ENCODE data around the gene AARS2.

Gene AARS2

GRCh38 chr6:44292661-44293365 lies 20.3 kb downstream of the AARS2 start:
- ATAC-seq (ENCODE audit: insufficient read depth, low read depth) (no peak), DNase-seq (no peak)
- H3K9ac ChIP-seq (ENCODE audit: low read depth, low read length), result no peak overlapping the region
- TF ChIP-seq EZH2 (IDR thresholded peaks at IDR 0.05; ENCODE audit: borderline replicate concordance, low read depth, low read length, severe bottlenecking) (no peak), CTCF (IDR thresholded peaks at IDR 0.05; ENCODE audit: borderline replicate concordance, extremely low read depth, low read length, poor library complexity, severe bottlenecking) (no peak)
- H3K79me2 ChIP-seq (ENCODE audit: insufficient read depth, low read length), result no peaks in the 10 kb centered on the region
- no peaks in the 10 kb centered on the region for H3K36me3 ChIP-seq (ENCODE audit: insufficient read depth, low read length)
- peaks cover 11% of the 10 kb centered on the region for H3K27me3 ChIP-seq (ENCODE audit: insufficient read depth, low read length, poor library complexity)
- H3K4me1 ChIP-seq (ENCODE audit: insufficient read depth, low read length), result no peaks in the 10 kb centered on the region
- H2AFZ ChIP-seq (ENCODE audit: low read depth, low read length), result no peak overlapping the region
- no peak overlapping the region for H3K4me2 ChIP-seq (ENCODE audit: insufficient read depth, low read length)
- H3K4me3 ChIP-seq (ENCODE audit: low read depth in 1 of 2, low read length in 2 of 2), result no peak overlapping the region
- no peaks in the 10 kb centered on the region for H3K9me3 ChIP-seq (ENCODE audit: insufficient read depth, low read length, severe bottlenecking)
- H3K27ac ChIP-seq (ENCODE audit: low read length), result no peak overlapping the region
- H4K20me1 ChIP-seq (ENCODE audit: insufficient read depth, low read length), result peaks cover 16% of the 10 kb centered on the region; the same call in 1 of the 2 replicates

GRCh38 chr6:44291841-44292240 lies 21.3 kb downstream of the AARS2 start:
- Histone ChIP-seq H3K27ac (ENCODE audit: low read length) (no peak overlapping the region), H3K36me3 (ENCODE audit: insufficient read depth, low read length) (no peaks in the 10 kb centered on the region), H3K4me2 (ENCODE audit: insufficient read depth, low read length) (no peak overlapping the region), H4K20me1 (ENCODE audit: insufficient read depth, low read length) (peaks cover 21% of the 10 kb centered on the region; the same call in 1 of the 2 replicates), H3K79me2 (ENCODE audit: insufficient read depth, low read length) (no peaks in the 10 kb centered on the region), H3K9ac (ENCODE audit: low read depth, low read length) (no peak overlapping the region), H3K27me3 (ENCODE audit: insufficient read depth, low read length, poor library complexity) (peaks cover 18% of the 10 kb centered on the region), H2AFZ (ENCODE audit: low read depth, low read length) (no peak overlapping the region), H3K4me3 (ENCODE audit: low read depth in 1 of 2, low read length in 2 of 2) (no peak overlapping the region), H3K4me1 (ENCODE audit: insufficient read depth, low read length) (no peaks in the 10 kb centered on the region), H3K9me3 (ENCODE audit: insufficient read depth, low read length, severe bottlenecking) (no peaks in the 10 kb centered on the region)
- ATAC-seq (ENCODE audit: insufficient read depth, low read depth), result no peak
- TF ChIP-seq EZH2 (IDR thresholded peaks at IDR 0.05; ENCODE audit: borderline replicate concordance, low read depth, low read length, severe bottlenecking), result no peak
- no peak for TF ChIP-seq CTCF (IDR thresholded peaks at IDR 0.05; ENCODE audit: borderline replicate concordance, extremely low read depth, low read length, poor library complexity, severe bottlenecking)
- no peak for DNase-seq

- Histone ChIP-seq H3K4me3 (ENCODE audit: low read depth in 1 of 2, low read length in 2 of 2) (no peak overlapping the region), H4K20me1 (ENCODE audit: insufficient read depth, low read length) (peaks cover 10% of the 10 kb centered on the region), H3K4me1 (ENCODE audit: insufficient read depth, low read length) (no peaks in the 10 kb centered on the region), H3K4me2 (ENCODE audit: insufficient read depth, low read length) (no peak overlapping the region), H3K36me3 (ENCODE audit: insufficient read depth, low read length) (no peaks in the 10 kb centered on the region), H3K79me2 (ENCODE audit: insufficient read depth, low read length) (no peaks in the 10 kb centered on the region), H3K27me3 (ENCODE audit: insufficient read depth, low read length, poor library complexity) (peaks cover 18% of the 10 kb centered on the region), H3K9ac (ENCODE audit: low read depth, low read length) (no peak overlapping the region), H3K9me3 (ENCODE audit: insufficient read depth, low read length, severe bottlenecking) (no peaks in the 10 kb centered on the region), H3K27ac (ENCODE audit: low read length) (no peak overlapping the region), H2AFZ (ENCODE audit: low read depth, low read length) (no peak overlapping the region)
- ATAC-seq (ENCODE audit: insufficient read depth, low read depth) (no peak), DNase-seq (no peak)
- TF ChIP-seq CTCF (IDR thresholded peaks at IDR 0.05; ENCODE audit: borderline replicate concordance, extremely low read depth, low read length, poor library complexity, severe bottlenecking), result no peak
- no peak for TF ChIP-seq EZH2 (IDR thresholded peaks at IDR 0.05; ENCODE audit: borderline replicate concordance, low read depth, low read length, severe bottlenecking)
Observed at GRCh38 chr6:44289726-44290260, 23.4 kb downstream of the AARS2 start.
